ENCODE data around the gene CNPPD1. TPM values are rescaled to one million over a fixed set of nuclear protein-coding genes. Genes with fewer than 3 reads are reported as not detected.

CNPPD1 gene
- total RNA-seq, 2 donors from 2014 or later, result 27.7 to 33.2 TPM

DNA sequence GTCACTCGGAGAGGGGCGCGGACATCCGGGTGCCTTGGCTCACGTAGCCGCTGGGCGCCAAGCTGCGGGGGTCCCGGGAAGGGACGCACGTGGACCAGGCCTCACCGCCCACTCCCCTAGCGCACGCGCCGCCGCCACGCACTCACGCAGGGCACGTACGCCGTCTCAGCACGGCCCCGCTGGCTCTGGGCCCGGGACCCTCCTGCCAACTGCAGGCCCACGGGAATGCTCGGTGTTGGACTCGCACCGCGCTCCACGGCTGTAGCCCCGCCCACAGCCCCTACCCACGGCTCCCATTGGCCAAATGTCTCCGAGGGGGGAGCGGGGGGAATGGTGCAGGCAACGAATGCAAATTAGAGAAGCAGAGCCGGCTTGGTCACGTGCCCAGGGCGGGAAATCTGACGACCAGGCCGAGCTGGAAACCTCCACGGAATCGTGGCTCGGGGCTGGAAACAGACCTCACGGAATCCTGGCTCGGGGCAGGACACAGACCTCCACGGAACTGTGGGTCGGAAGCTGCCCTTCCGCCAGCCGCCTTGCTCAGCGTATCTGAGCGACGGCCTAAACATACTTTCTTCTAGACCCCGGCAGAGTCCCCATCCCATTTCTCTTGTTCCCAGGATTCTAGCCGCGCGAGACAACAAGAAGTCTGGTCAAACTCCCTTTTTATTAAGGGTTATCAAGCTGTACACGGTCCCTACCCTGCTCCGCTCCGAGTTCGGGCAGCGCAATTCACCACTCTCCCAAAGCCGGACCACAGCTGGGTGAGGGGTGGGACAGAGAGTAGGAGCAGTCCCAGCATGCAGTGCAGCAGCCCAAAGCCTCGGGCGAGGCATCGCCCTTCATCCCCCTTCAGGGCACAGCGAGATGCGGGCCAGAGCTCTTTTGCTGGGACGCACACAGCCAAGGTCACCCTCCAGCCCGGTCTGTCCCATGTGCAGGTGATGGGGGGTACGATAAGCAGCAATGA is 42.3 kb upstream of the CNPPD1 start, which contains the start of gene ABCB6:
Gene ABCB6, minus strand, starts transcription at position 227 of the 970 bp plus-strand sequence. CDS start 285 bp downstream, outside the sequence.
- Mint-ChIP-seq H3K27ac (peak within 1 kb of the TSS; percentile 97), H3K9me3 (no peaks in the 10 kb centered on the region)
- peak within 1 kb of the TSS; percentile 81 for H3K27ac ChIP-seq (ENCODE audit: low read depth, low read length)

DNA sequence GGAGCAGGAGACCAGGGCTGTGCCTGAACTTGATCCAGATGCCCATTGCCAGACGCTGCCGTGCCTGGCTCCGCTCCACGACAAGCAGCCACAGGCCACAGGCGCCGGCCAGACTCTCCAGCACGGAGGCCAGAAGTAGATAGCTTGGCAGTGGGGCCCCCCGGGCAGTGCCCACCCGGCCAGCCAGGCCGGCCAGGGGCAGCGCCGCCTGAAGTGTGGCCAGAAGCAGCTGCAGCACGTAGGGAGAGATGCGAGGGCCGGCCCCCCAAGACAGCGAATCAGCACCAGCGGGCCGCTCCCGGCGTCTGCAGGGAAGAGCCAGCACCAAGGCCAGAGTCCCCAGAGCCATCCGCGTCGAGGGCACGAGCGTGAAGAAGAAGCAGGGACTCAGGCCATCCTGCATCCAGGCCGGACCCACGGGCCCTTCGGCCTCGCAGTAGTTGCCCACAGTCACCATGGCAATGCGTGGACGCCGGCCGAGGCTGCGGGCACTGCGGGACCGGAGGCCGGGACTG is 41.5 kb upstream of the CNPPD1 start:
- H3K27ac ChIP-seq (ENCODE audit: low read depth, low read length), result peak overlapping the region; percentile 81
- H3K4me3 ChIP-seq (ENCODE audit: low read length), result peak overlapping the region; percentile 84
- no peaks in the 10 kb centered on the region for H3K9me3 ChIP-seq (ENCODE audit: control insufficient read depth, low read length)
- H3K36me3 ChIP-seq (ENCODE audit: control insufficient read depth, insufficient read depth, low read length), result peaks cover 48% of the 10 kb centered on the region
- H3K27ac Mint-ChIP-seq, result peak overlapping the region; percentile 97
- peak; percentile 92 for DNase-seq
- TF ChIP-seq, protein P1, sequence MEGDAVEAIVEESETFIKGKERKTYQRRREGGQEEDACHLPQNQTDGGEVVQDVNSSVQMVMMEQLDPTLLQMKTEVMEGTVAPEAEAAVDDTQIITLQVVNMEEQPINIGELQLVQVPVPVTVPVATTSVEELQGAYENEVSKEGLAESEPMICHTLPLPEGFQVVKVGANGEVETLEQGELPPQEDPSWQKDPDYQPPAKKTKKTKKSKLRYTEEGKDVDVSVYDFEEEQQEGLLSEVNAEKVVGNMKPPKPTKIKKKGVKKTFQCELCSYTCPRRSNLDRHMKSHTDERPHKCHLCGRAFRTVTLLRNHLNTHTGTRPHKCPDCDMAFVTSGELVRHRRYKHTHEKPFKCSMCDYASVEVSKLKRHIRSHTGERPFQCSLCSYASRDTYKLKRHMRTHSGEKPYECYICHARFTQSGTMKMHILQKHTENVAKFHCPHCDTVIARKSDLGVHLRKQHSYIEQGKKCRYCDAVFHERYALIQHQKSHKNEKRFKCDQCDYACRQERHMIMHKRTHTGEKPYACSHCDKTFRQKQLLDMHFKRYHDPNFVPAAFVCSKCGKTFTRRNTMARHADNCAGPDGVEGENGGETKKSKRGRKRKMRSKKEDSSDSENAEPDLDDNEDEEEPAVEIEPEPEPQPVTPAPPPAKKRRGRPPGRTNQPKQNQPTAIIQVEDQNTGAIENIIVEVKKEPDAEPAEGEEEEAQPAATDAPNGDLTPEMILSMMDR (conservative IDR thresholded peaks at IDR 0.05), result no peak
- 1 to 3% methylated on average over 21 to 37 of the region's 37 CpGs for WGBS, 2 experiments (ENCODE audit: insufficient coverage in 1 of 2, insufficient read length in 1 of 2)
- peaks cover 51% of the 10 kb centered on the region for H3K36me3 Mint-ChIP-seq (ENCODE audit: low read depth)
- H3K9ac ChIP-seq (ENCODE audit: extremely low read depth, low read length, poor library complexity, severe bottlenecking), result peak overlapping the region; percentile 77
- H3K27me3 ChIP-seq (ENCODE audit: control insufficient read depth, insufficient read depth, low read length, poor library complexity, severe bottlenecking), result no peaks in the 10 kb centered on the region
- H3K9me3 Mint-ChIP-seq, result no peaks in the 10 kb centered on the region
- peak overlapping the region; percentile 75 for H3K4me3 Mint-ChIP-seq
- H3K27me3 Mint-ChIP-seq (ENCODE audit: insufficient read depth), result no peaks in the 10 kb centered on the region
- H3K4me1 ChIP-seq (ENCODE audit: control insufficient read depth, insufficient read depth, low read length), result no peaks in the 10 kb centered on the region
- H3K4me1 Mint-ChIP-seq, result peaks cover 17% of the 10 kb centered on the region

More for the DNA sequence above, 42.3 kb upstream of the CNPPD1 start, which contains the start of gene ABCB6:
- Histone ChIP-seq H3K9ac (ENCODE audit: extremely low read depth, low read length, poor library complexity, severe bottlenecking) (peak within 1 kb of the TSS; percentile 77), H3K4me3 (ENCODE audit: low read length) (peak within 1 kb of the TSS; percentile 84), H3K4me1 (ENCODE audit: control insufficient read depth, insufficient read depth, low read length) (no peaks in the 10 kb centered on the region), H3K9me3 (ENCODE audit: control insufficient read depth, low read length) (no peaks in the 10 kb centered on the region), H3K27me3 (ENCODE audit: control insufficient read depth, insufficient read depth, low read length, poor library complexity, severe bottlenecking) (no peaks in the 10 kb centered on the region), H3K36me3 (ENCODE audit: control insufficient read depth, insufficient read depth, low read length) (peaks cover 48% of the 10 kb centered on the region)
- peaks cover 17% of the 10 kb centered on the region for H3K4me1 Mint-ChIP-seq
- WGBS, 2 experiments (ENCODE audit: insufficient coverage in 1 of 2, insufficient read length in 1 of 2), result 23 to 41% methylated on average over 45 to 71 of the region's 71 CpGs
- peak within 1 kb of the TSS; percentile 75 for H3K4me3 Mint-ChIP-seq
- no peaks in the 10 kb centered on the region for H3K27me3 Mint-ChIP-seq (ENCODE audit: insufficient read depth)
- TF ChIP-seq, protein P1 (conservative IDR thresholded peaks at IDR 0.05), result peak; percentile 17
- H3K36me3 Mint-ChIP-seq (ENCODE audit: low read depth), result peaks cover 53% of the 10 kb centered on the region
- DNase-seq, result peak; percentile 97

DNA sequence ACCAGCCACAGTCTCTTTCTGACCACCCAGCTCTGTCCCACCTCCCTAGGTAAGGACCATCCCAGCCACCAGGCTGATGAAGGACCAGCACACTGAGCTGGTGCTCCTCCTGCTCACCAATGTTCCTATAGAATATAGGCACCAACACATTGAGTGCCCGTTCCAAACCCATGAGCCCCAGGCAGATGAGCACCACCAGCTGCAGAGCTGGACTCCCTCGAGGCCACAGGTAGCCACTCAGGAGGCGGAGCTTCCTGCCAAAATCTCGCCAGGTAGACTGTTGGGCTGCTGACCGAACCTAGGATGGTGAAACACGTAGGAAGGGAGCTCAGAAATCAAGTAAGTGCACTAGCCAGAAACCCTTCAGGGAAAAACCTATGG is 39.8 kb upstream of the CNPPD1 start:
- H3K4me3 ChIP-seq (ENCODE audit: low read length), result no peak overlapping the region
- Mint-ChIP-seq H3K36me3 (ENCODE audit: low read depth) (peaks cover 53% of the 10 kb centered on the region), H3K4me1 (peaks cover 17% of the 10 kb centered on the region), H3K27ac (peak overlapping the region; percentile 67), H3K27me3 (ENCODE audit: insufficient read depth) (no peaks in the 10 kb centered on the region), H3K4me3 (peak overlapping the region; percentile 26), H3K9me3 (no peaks in the 10 kb centered on the region)
- H3K27ac ChIP-seq (ENCODE audit: low read depth, low read length), result no peak overlapping the region
- DNase-seq, result no peak
- H3K36me3 ChIP-seq (ENCODE audit: control insufficient read depth, insufficient read depth, low read length), result peaks cover 48% of the 10 kb centered on the region
- TF ChIP-seq, protein P1 (conservative IDR thresholded peaks at IDR 0.05), result no peak
- H3K4me1 ChIP-seq (ENCODE audit: control insufficient read depth, insufficient read depth, low read length), result no peaks in the 10 kb centered on the region
- no peaks in the 10 kb centered on the region for H3K9me3 ChIP-seq (ENCODE audit: control insufficient read depth, low read length)
- WGBS, 2 experiments (ENCODE audit: insufficient coverage in 1 of 2, insufficient read length in 1 of 2), result 92 to 95% methylated on average over 5 to 6 of the region's 6 CpGs
- no peaks in the 10 kb centered on the region for H3K27me3 ChIP-seq (ENCODE audit: control insufficient read depth, insufficient read depth, low read length, poor library complexity, severe bottlenecking)
- H3K9ac ChIP-seq (ENCODE audit: extremely low read depth, low read length, poor library complexity, severe bottlenecking), result no peak overlapping the region
